Globus pallidus (tissue), 1 donor: ENCODE data around the gene REG4.
A peak's percentile ranks its signal among the peaks of the same experiment; 100 is the strongest.

ENCODE experiments used
- DNase-seq: peaks from one replicate; pipeline ENCODE4 v3.0.0-alpha.2; 2015; ENCODE audit warnings: low spot score

REG4 gene

GRCh38 chr1:119779869-119780356, 31.3 kb downstream of the REG4 start:
- DNase-seq, result no peak

GRCh38 chr1:119778886-119779560, 32.2 kb downstream of the REG4 start:
- DNase-seq, result no peak

- no peak for DNase-seq
Observed at GRCh38 chr1:119778359-119778758, 32.9 kb downstream of the REG4 start.

- DNase-seq, result no peak
Observed at GRCh38 chr1:119774746-119775490, 36.3 kb downstream of the REG4 start.

- DNase-seq, result no peak
Observed at GRCh38 chr1:119773711-119774241, 37.5 kb downstream of the REG4 start.

GRCh38 chr1:119772298-119772697, 39.0 kb downstream of the REG4 start:
- no peak for DNase-seq

- DNase-seq, result no peak
Observed at GRCh38 chr1:119771770-119772169, 39.5 kb downstream of the REG4 start.

DNA sequence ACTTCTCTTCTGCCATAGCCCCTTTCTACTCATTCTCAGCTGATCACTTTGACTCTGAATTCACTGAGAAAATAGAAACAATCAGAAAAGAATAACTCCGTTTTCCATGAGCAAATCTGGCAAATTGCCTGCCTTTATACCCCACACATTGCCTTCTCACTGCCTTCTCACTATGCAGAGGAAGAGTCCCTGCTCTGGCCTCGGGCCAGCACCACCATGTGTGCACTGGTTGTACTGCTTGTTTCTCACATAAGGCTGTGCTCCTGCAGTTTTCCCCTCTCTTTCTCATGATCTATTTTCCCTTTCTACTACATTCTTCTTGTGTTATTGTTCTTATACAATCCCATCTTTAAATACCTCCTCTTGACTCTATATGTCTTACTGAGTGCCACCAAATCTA, 40.2 kb downstream of the REG4 start:
- no peak for DNase-seq

- no peak for DNase-seq
Observed at GRCh38 chr1:119768778-119769177, 42.5 kb downstream of the REG4 start, which contains the start of gene HMGCS2. Gene HMGCS2, minus strand, starts transcription at chr1:119768905. Its CDS starts 61 bp downstream, at chr1:119768844.

- no peak for DNase-seq
Observed at GRCh38 chr1:119767486-119767885, 43.8 kb downstream of the REG4 start.

- DNase-seq, result peak; percentile 58
Observed at GRCh38 chr1:119766374-119766794, 44.9 kb downstream of the REG4 start.

- DNase-seq, result no peak
Observed at GRCh38 chr1:119764220-119764619, 47.0 kb downstream of the REG4 start.

DNA sequence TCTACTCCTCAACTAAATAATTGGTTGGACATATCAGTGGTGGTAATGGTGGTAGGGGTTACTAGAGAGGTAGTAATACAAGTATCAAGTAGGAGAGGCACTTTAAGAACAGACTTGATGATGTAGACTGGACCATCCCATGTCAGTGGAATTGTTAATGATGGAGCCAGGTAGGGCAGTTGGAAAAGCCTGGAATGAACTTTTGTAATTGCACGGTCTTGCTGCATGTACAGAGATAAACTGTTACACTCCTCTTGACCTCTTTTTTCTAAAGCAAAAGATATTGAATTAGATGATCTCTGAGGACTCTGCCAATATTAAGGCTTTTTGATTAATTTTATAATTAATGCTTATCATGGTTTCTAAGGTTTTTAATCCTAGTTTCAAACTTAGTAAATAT, 48.3 kb downstream of the REG4 start:
- DNase-seq, result no peak

- no peak for DNase-seq
Observed at GRCh38 chr1:119762409-119762808, 48.9 kb downstream of the REG4 start.

DNA sequence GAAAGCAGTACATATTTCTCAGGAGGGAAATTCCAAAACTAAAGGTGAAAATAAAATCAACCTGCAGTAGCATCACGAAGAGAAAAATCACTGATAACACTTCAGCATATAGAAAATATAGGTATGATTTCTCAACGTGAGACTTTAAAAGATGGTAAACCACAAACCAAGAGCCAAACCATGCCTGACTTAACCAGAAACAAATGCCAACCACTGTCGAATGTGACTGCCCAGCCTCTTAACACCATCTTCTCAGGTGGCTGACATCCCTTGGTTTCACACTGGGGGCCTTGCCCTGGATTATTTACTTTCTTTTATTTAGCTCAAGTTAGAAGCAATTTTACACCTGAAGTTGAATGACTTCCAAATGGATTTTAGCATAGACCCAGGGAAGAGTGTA, 52.7 kb downstream of the REG4 start:
- DNase-seq, result no peak

DNA sequence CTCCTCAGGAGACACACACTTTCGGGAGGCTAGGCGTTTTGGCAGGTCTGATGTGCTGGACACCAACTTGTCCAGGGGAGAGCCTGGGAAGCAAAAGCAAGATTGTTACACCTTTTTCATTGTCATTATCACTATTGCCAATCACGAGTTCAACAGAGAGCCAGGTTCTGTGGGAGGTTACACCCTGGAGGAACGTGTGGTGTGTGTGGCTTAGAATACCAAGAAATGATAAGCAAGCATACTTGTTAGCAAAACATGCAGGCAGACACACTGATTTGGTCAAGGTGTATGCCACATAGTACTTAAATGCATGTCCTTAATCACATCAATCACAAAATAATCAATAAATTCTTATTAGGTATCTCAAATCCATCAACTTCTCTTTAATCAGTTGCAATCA, 58.7 kb downstream of the REG4 start:
- no peak for DNase-seq

DNA sequence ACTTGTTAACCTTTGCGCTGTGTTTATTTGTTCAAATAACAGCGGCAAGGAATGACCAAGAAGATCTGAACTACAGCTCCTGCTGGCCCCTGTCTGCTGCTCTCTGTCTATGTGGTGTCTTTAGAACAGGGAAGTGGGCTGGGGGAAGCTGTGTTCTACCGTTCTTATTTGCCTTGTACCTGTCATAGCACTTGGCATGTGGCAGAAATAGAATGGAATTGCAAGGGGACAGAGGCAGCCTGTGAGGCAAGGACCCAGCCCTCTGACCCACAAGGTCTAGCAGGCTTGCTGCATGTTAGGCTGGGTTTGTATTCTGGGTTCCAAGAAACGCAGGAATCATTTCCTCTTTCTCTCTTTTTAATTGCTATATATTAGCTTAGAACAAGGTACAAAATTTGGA, 63.2 kb downstream of the REG4 start:
- no peak for DNase-seq

DNA sequence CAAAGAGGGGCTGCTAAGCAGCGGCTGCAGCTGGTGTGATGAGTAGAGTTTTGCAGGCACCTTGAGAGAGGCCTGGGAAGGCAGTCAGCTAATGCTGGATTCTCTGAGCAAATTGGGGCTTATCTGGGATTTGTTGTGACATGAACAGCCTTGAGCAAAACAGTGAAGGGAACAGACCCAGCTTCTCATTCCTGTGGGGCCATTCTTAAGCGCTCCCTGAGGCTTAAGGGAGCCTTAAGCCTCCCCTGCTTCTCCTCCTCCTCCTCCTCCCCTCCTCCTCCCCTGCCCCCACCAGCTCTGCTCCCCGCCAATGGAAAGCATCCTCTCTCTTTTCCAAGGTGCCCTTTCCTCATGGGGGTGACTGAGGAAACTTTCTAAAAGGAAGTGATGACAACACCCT, 63.8 kb downstream of the REG4 start:
- no peak for DNase-seq

- no peak for DNase-seq
Observed at GRCh38 chr1:119745034-119745433, 66.2 kb downstream of the REG4 start.

GRCh38 chr1:119744598-119744942, 66.7 kb downstream of the REG4 start:
- DNase-seq, result no peak
